Skeletal muscle tissue (tissue), 4 donors: ENCODE measurements around the gene NR4A3. TPM values are rescaled to one million over a fixed set of nuclear protein-coding genes. Genes with fewer than 3 reads are reported as not detected.

Experiments
- H3K27ac ChIP-seq: one replicate; pipeline ENCODE4 v1.7.0; 2013; ENCODE audit warnings: mild to moderate bottlenecking, low read depth, low read length, inconsistent platforms
- H3K27me3 ChIP-seq, 3 donors: one replicate each; pipeline ENCODE4 v1.7.0; 2013; ENCODE audit warnings: low read length in 3 of 3; ENCODE audit not compliant: control insufficient read depth in 3 of 3, insufficient read depth in 3 of 3
- H3K36me3 ChIP-seq, 3 donors: one replicate each; pipeline ENCODE4 v1.7.0; 2013; ENCODE audit warnings: low read length in 3 of 3; ENCODE audit not compliant: control insufficient read depth in 3 of 3, insufficient read depth in 3 of 3
- H3K4me1 ChIP-seq, 3 donors: one replicate each; pipeline ENCODE4 v1.7.0; 2013; ENCODE audit warnings: low read length in 3 of 3, mild to moderate bottlenecking in 3 of 3; ENCODE audit not compliant: control insufficient read depth in 3 of 3, insufficient read depth in 3 of 3
- H3K4me3 ChIP-seq, 3 donors: one replicate each; pipeline ENCODE4 v1.7.0; 2013; ENCODE audit warnings: low read length in 3 of 3
- H3K9ac ChIP-seq, 3 donors: one replicate each; pipeline ENCODE4 v1.7.0; 2013; ENCODE audit warnings: low read length in 3 of 3, mild to moderate bottlenecking in 3 of 3, moderate library complexity in 2 of 3, low read depth in 1 of 3
- H3K9me3 ChIP-seq, 3 donors: one replicate each; pipeline ENCODE4 v1.7.0; 2013; ENCODE audit warnings: low read length in 3 of 3; ENCODE audit not compliant: control insufficient read depth in 3 of 3
- total RNA-seq: library from RNA; depleted of rRNA; stranded (reverse); fragments of >200 nt; gene quantifications from one replicate; pipeline ENCODE4 v1.2.3, GENCODE V29; 2014
- donor health status: Osteomylitis.

NR4A3 gene
- total RNA-seq, 1 donor from 2014 or later, result 2.1 TPM

GRCh38 chr9:99889120-99889519 is 67.4 kb downstream of the NR4A3 start:
- no peaks in the 10 kb centered on the region for H3K4me1 ChIP-seq
- no peak overlapping the region for H3K9ac ChIP-seq
- H3K27ac ChIP-seq, result no peak overlapping the region

GRCh38 chr9:99894826-99895225 is 73.1 kb downstream of the NR4A3 start:
- H3K27me3 ChIP-seq, result no peaks in the 10 kb centered on the region
- no peak overlapping the region for H3K9ac ChIP-seq
- H3K4me3 ChIP-seq, result no peak overlapping the region
- H3K36me3 ChIP-seq, result no peaks in the 10 kb centered on the region
- H3K9me3 ChIP-seq, result no peaks in the 10 kb centered on the region
- H3K27ac ChIP-seq, result no peak overlapping the region
- no peaks in the 10 kb centered on the region for H3K4me1 ChIP-seq

More at GRCh38 chr9:99889120-99889519, 67.4 kb downstream of the NR4A3 start:
- Histone ChIP-seq H3K9me3 (no peaks in the 10 kb centered on the region), H3K4me3 (no peak overlapping the region), H3K27me3 (no peaks in the 10 kb centered on the region), H3K36me3 (no peaks in the 10 kb centered on the region)

GRCh38 chr9:99895510-99895909 is 73.8 kb downstream of the NR4A3 start:
- H3K27me3 ChIP-seq, result no peaks in the 10 kb centered on the region
- no peak overlapping the region for H3K27ac ChIP-seq
- H3K9me3 ChIP-seq, result no peaks in the 10 kb centered on the region
- no peak overlapping the region for H3K4me3 ChIP-seq
- H3K36me3 ChIP-seq, result no peaks in the 10 kb centered on the region
- no peak overlapping the region for H3K9ac ChIP-seq
- H3K4me1 ChIP-seq, result no peaks in the 10 kb centered on the region

- no peaks in the 10 kb centered on the region for H3K4me1 ChIP-seq
- H3K9ac ChIP-seq, result no peak overlapping the region
- H3K27ac ChIP-seq, result no peak overlapping the region
- no peak overlapping the region for H3K4me3 ChIP-seq
- H3K9me3 ChIP-seq, result no peaks in the 10 kb centered on the region
- no peaks in the 10 kb centered on the region for H3K27me3 ChIP-seq
- no peaks in the 10 kb centered on the region for H3K36me3 ChIP-seq
These were observed 74.4 kb downstream of the NR4A3 start for GRCh38 chr9:99896119-99896518.

GRCh38 chr9:99903393-99903792 is 81.7 kb downstream of the NR4A3 start:
- Histone ChIP-seq H3K4me1 (peaks cover 3 to 13% (median 11%) of the 10 kb centered on the region in 3 donors), H3K9ac (no peak overlapping the region), H3K27me3 (no peaks in the 10 kb centered on the region), H3K4me3 (no peak overlapping the region), H3K36me3 (no peaks in the 10 kb centered on the region), H3K27ac (no peak overlapping the region), H3K9me3 (no peaks in the 10 kb centered on the region)

GRCh38 chr9:99905833-99906402 is 84.2 kb downstream of the NR4A3 start:
- H3K9me3 ChIP-seq, result no peaks in the 10 kb centered on the region
- H3K36me3 ChIP-seq, result no peaks in the 10 kb centered on the region
- peak overlapping the region; percentile 82 to 95 (median 88) for H3K4me3 ChIP-seq
- H3K27me3 ChIP-seq, result no peaks in the 10 kb centered on the region
- peak overlapping the region; percentile 25 for H3K27ac ChIP-seq
- H3K4me1 ChIP-seq, result peaks cover 3 to 13% (median 12%) of the 10 kb centered on the region in 3 donors
- peak overlapping the region; percentile 48 to 97 (median 77) for H3K9ac ChIP-seq

- Histone ChIP-seq H3K4me3 (peak within 1 kb of the TSS; percentile 88 to 95 (median 91)), H3K9me3 (no peaks in the 10 kb centered on the region), H3K4me1 (peaks cover 3 to 13% (median 12%) of the 10 kb centered on the region in 3 donors), H3K9ac (peak within 1 kb of the TSS; percentile 94 to 98 (median 97)), H3K36me3 (no peaks in the 10 kb centered on the region), H3K27ac (peak within 1 kb of the TSS; percentile 95), H3K27me3 (no peaks in the 10 kb centered on the region)
These were observed 84.9 kb downstream of the NR4A3 start, which contains the start of gene STX17 for GRCh38 chr9:99906403-99907207. Gene STX17, plus strand, starts transcription at chr9:99906654. Its CDS starts 8,586 bp downstream, at chr9:99915240.

GRCh38 chr9:99907208-99907532 is 85.5 kb downstream of the NR4A3 start:
- H3K4me1 ChIP-seq, result peaks cover 3 to 13% (median 12%) of the 10 kb centered on the region in 3 donors
- H3K4me3 ChIP-seq, result peak overlapping the region; percentile 88 to 95 (median 91)
- H3K9ac ChIP-seq, result peak overlapping the region; percentile 94 to 98 (median 97)
- no peaks in the 10 kb centered on the region for H3K36me3 ChIP-seq
- peak overlapping the region; percentile 95 for H3K27ac ChIP-seq
- no peaks in the 10 kb centered on the region for H3K9me3 ChIP-seq
- H3K27me3 ChIP-seq, result no peaks in the 10 kb centered on the region

GRCh38 chr9:99911600-99911999 is 89.9 kb downstream of the NR4A3 start:
- Histone ChIP-seq H3K9ac (no peak overlapping the region), H3K36me3 (peaks cover 0 to 13% (median 12%) of the 10 kb centered on the region in 3 donors), H3K27me3 (no peaks in the 10 kb centered on the region), H3K4me1 (peaks cover 0 to 7% (median 6%) of the 10 kb centered on the region in 3 donors), H3K27ac (no peak overlapping the region), H3K9me3 (no peaks in the 10 kb centered on the region), H3K4me3 (no peak overlapping the region)
